MM.1S (cell line): ENCODE data around the gene COBLL1.

Experiments
- CTCF ChIP-seq: fragments of 300-600 bp; sonication (generic); IDR thresholded peaks from 2 replicates; pipeline ENCODE4 v1.5.1; 2016; ENCODE audit warnings: antibody characterized with exemption, low read length, mixed read lengths
- EZH2 ChIP-seq: fragments of 300-600 bp; sonication (generic); optimal IDR thresholded peaks from 2 replicates; pipeline ENCODE3; 2017; ENCODE audit warnings: low read depth, mild to moderate bottlenecking, antibody characterized with exemption, low read length, mixed read lengths

GRCh38 chr2:164642268-164642667 is 199.4 kb downstream of the COBLL1 start:
- TF ChIP-seq CTCF, result no peak
- TF ChIP-seq EZH2, result no peak
